Adrenal gland (tissue), 12 donors: Measurements from ENCODE around the gene SCOC. TPM values are rescaled to one million over a fixed set of nuclear protein-coding genes. Genes with fewer than 3 reads are reported as not detected.
A peak's percentile ranks its signal among the peaks of the same experiment; 100 is the strongest.

Experiments
- DNase-seq, 7 donors: peaks; one replicate each; pipeline ENCODE4 v3.0.0-alpha.2; 2019 to 2020
- H3K27ac ChIP-seq, 5 donors: fragments of 200-600 bp; sonication (generic) in 4 of 5; 1 replicate in 3 of 5; 2 replicates in 2 of 5; pipeline versions ENCODE4 v1.5.1 to v1.8.0; 2016 to 2020; ENCODE audit warnings: mild to moderate bottlenecking in 1 of 5
- H3K27me3 ChIP-seq: fragments of 200-600 bp; 2 replicates; pipeline ENCODE4 v1.8.0; 2021
- H3K36me3 ChIP-seq, 2 donors: fragments of 200-600 bp; replicated peaks in 1 of 2; 1 replicate in 1 of 2; 2 replicates in 1 of 2; pipeline versions ENCODE4 v1.5.1 to v1.8.0; 2018 to 2022
- H3K4me1 ChIP-seq, 2 donors: fragments of 200-600 bp; replicated peaks in 1 of 2; 1 replicate in 1 of 2; 2 replicates in 1 of 2; pipeline versions ENCODE4 v1.5.1 to v1.8.0; 2018 to 2021
- H3K4me3 ChIP-seq, 4 donors: fragments of 200-600 bp; sonication (generic) in 3 of 4; one replicate each; pipeline ENCODE4 v1.5.1; 2016 to 2018
- H3K9me3 ChIP-seq, 3 donors: fragments of 200-600 bp; sonication (generic) in 1 of 3; replicated peaks in 1 of 3; 1 replicate in 2 of 3; 2 replicates in 1 of 3; pipeline versions ENCODE4 v1.5.1 to v1.8.0; 2016 to 2021
- POLR2A ChIP-seq, 2 donors: fragments of 450-650 bp; IDR thresholded peaks; one replicate each; pipeline ENCODE4 v1.6.1; 2017; ENCODE audit warnings: antibody characterized with exemption in 2 of 2, mild to moderate bottlenecking in 2 of 2, moderate library complexity in 1 of 2
- WGBS, 4 donors: extraction: QIAGEN DNeasy Blood & Tissue Kit in 2 of 4; methylation state at CpG; one replicate each; pipeline versions ENCODE4 v1.1.5 to v1.1.7; 2013 to 2017; 5-methylcytosine and 5-hydroxymethylcytosine counted together
- intact Hi-C, 2 donors: fragments of 100-400 bp; cut with DNase I; formaldehyde crosslinking; loops; one replicate each; pipeline versions ENCODE4 v1.14.1 to v1.15.0; 2022 to 2023
- polyA plus RNA-seq, 3 donors: library from polyadenylated mRNA; stranded (reverse); fragments of 200-250 nt in 2 of 3; fragments of 350-450 nt in 1 of 3; fragmentation: Illumina TruSeq in 1 of 3; extraction: RNeasy Lipid Tissue Mini Kit (QIAGEN cat#74804) in 1 of 3; gene quantifications; one replicate each; pipeline ENCODE4 v1.2.3, GENCODE V29; 2013 to 2014
- total RNA-seq, 9 donors: library from RNA; depleted of rRNA in 4 of 9; stranded (reverse); fragments of >200 nt in 4 of 9; fragments of 120-200 nt in 1 of 9; fragmentation: NEBNext Ultra II Directional in 1 of 9; extraction: Animal tissue kit (Norgen Biotek cat#: 25700) in 1 of 9; gene quantifications; one replicate each; pipeline versions ENCODE4 v1.1.0 to v1.2.4, GENCODE V29; 2013 to 2023
- TF ChIP-seq, protein P1 (sequence below), 6 experiments: fragments of 450-650 bp in 4 of 6; fragments of 200-600 bp in 2 of 6; sonication (generic) in 1 of 6; IDR thresholded peaks; 1 replicate in 5 of 6; 2 replicates in 1 of 6; pipeline versions ENCODE4 v1.5.1 to v1.8.0; 2016 to 2021; ENCODE audit warnings: antibody characterized with exemption in 6 of 6, mild to moderate bottlenecking in 2 of 6, moderate library complexity in 1 of 6
- donor health status: healthy with polysubstance abuse.
- donor health status: Bipolar disorder and iron deficiency.
- donor health status: DM: yes; HTN: yes; CAD: no.
- donor health status: DM: no; HTN: no; CAD: no.
- donor health status: DM: no; HTN: no; CAD: no.
- donor health status: DM: yes; HTN: yes; CAD: no.

Gene SCOC
- total and polyA plus RNA-seq, 12 donors, result 28.5 to 101 (median 46.1) TPM

DNA sequence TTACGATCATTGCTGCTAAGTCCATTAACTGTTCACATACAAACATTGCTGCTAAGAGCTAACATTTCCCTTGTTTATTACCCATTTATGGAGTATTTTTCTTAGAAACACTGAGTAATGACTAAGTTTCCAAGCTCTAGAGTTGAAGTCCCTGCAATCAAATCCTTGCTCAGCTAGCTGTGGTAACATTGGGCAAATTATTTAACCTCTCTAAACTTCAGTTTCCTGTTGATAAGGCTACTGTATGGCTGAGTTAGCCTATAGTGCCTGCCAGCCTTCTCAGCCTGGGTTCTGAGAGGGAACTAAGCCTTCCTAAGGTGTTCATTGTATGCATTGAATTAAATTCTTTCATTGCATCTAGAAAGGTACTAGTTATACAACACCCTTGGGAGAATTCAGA is 15.2 kb upstream of the SCOC start:
- Histone ChIP-seq H3K9me3 (no peaks in the 10 kb centered on the region), H3K36me3 (no peaks in the 10 kb centered on the region), H3K27me3 (no peaks in the 10 kb centered on the region), H3K27ac (no peak overlapping the region), H3K4me1 (no peaks in the 10 kb centered on the region), H3K4me3 (no peak overlapping the region)
- intact Hi-C loops, result loop anchor here in 1 of 2 donors (10.0 kb wide), 1 partner anchor 497 kb away; no protein-coding TSS in a partner anchor
- WGBS, 4 donors, result 0% methylated on average over 1 of the region's 1 CpG
- no peak for DNase-seq
- no peak for TF ChIP-seq POLR2A (IDR thresholded peaks at IDR 0.05)
- TF ChIP-seq, protein P1, sequence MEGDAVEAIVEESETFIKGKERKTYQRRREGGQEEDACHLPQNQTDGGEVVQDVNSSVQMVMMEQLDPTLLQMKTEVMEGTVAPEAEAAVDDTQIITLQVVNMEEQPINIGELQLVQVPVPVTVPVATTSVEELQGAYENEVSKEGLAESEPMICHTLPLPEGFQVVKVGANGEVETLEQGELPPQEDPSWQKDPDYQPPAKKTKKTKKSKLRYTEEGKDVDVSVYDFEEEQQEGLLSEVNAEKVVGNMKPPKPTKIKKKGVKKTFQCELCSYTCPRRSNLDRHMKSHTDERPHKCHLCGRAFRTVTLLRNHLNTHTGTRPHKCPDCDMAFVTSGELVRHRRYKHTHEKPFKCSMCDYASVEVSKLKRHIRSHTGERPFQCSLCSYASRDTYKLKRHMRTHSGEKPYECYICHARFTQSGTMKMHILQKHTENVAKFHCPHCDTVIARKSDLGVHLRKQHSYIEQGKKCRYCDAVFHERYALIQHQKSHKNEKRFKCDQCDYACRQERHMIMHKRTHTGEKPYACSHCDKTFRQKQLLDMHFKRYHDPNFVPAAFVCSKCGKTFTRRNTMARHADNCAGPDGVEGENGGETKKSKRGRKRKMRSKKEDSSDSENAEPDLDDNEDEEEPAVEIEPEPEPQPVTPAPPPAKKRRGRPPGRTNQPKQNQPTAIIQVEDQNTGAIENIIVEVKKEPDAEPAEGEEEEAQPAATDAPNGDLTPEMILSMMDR (IDR thresholded peaks at IDR 0.05), result no peak

- no peaks in the 10 kb centered on the region for H3K27me3 ChIP-seq
- intact Hi-C loops, result loop anchor here (5.0 to 10.0 kb wide), 3 partner anchors 245 to 495 kb away; no protein-coding TSS in a partner anchor
- 24 to 27% (median 26%) methylated on average over 7 of the region's 7 CpGs for whole genome bisulfite sequencing, 4 donors
- H3K36me3 ChIP-seq, result no peaks in the 10 kb centered on the region
- no peak overlapping the region for H3K4me3 ChIP-seq
- TF ChIP-seq, protein P1 (IDR thresholded peaks at IDR 0.05), result peak; percentile 63 to 88 (median 72)
- no peak for TF ChIP-seq POLR2A (IDR thresholded peaks at IDR 0.05)
- no peaks in the 10 kb centered on the region for H3K4me1 ChIP-seq
- H3K27ac ChIP-seq, result no peak overlapping the region
- peak; percentile 69 to 92 (median 86) for DNase-seq
- H3K9me3 ChIP-seq, result no peaks in the 10 kb centered on the region
Measured at GRCh38 chr4:140359562-140360427, 13.7 kb upstream of the SCOC start.

GRCh38 chr4:140361099-140361498 is 12.3 kb upstream of the SCOC start:
- no peak overlapping the region for H3K4me3 ChIP-seq
- no peaks in the 10 kb centered on the region for H3K4me1 ChIP-seq
- intact Hi-C loops, result loop anchor here (5.0 to 10.0 kb wide), 3 partner anchors 244 to 494 kb away; no protein-coding TSS in a partner anchor
- no peaks in the 10 kb centered on the region for H3K36me3 ChIP-seq
- TF ChIP-seq, protein P1 (IDR thresholded peaks at IDR 0.05), result no peak
- TF ChIP-seq POLR2A (IDR thresholded peaks at IDR 0.05), result no peak
- H3K27me3 ChIP-seq, result no peaks in the 10 kb centered on the region
- H3K9me3 ChIP-seq, result no peaks in the 10 kb centered on the region
- WGBS, 4 donors, result 84 to 93% (median 88%) methylated on average over 4 of the region's 4 CpGs
- DNase-seq, result no peak
- H3K27ac ChIP-seq, result no peak overlapping the region

GRCh38 chr4:140363051-140363450 is 10.4 kb upstream of the SCOC start:
- intact Hi-C loops, result loop anchor here (5.0 to 10.0 kb wide), 3 partner anchors 242 to 492 kb away; no protein-coding TSS in a partner anchor
- no peaks in the 10 kb centered on the region for H3K27me3 ChIP-seq
- H3K4me3 ChIP-seq, result no peak overlapping the region
- no peak overlapping the region for H3K27ac ChIP-seq
- H3K4me1 ChIP-seq, result no peaks in the 10 kb centered on the region
- H3K9me3 ChIP-seq, result no peaks in the 10 kb centered on the region
- TF ChIP-seq, protein P1 (IDR thresholded peaks at IDR 0.05), result no peak
- no peak for TF ChIP-seq POLR2A (IDR thresholded peaks at IDR 0.05)
- no peak for DNase-seq
- 90 to 97% (median 93%) methylated on average over 3 of the region's 3 CpGs for WGBS, 4 donors
- no peaks in the 10 kb centered on the region for H3K36me3 ChIP-seq
